ENCODE measurements around the gene DAPL1. TPM values are rescaled to one million over a fixed set of nuclear protein-coding genes. Genes with fewer than 3 reads are reported as not detected.

The DAPL1 gene
- total RNA-seq, 2 donors from 2014 or later: 8.6 to 9.9 TPM

DNA sequence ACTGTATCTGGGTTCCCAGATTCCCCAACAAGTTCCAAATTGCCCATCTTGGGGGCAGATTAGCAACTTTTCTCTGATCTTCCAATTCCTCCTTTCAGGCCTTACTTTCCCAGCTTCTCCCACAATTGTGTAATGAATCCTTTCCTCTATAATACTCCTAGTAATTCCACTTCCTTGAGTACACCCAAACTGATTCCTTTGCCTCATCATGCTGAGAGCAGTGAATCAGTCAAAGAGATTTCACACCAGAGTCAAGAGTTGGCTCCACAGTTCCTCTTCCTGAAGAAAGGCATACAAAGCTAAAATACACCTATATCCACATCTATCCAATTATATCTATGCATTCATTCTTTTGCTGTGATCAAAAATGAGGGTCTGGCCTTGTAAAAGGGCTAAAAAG lies 28.6 kb upstream of the DAPL1 start:
- TF ChIP-seq, protein P1, sequence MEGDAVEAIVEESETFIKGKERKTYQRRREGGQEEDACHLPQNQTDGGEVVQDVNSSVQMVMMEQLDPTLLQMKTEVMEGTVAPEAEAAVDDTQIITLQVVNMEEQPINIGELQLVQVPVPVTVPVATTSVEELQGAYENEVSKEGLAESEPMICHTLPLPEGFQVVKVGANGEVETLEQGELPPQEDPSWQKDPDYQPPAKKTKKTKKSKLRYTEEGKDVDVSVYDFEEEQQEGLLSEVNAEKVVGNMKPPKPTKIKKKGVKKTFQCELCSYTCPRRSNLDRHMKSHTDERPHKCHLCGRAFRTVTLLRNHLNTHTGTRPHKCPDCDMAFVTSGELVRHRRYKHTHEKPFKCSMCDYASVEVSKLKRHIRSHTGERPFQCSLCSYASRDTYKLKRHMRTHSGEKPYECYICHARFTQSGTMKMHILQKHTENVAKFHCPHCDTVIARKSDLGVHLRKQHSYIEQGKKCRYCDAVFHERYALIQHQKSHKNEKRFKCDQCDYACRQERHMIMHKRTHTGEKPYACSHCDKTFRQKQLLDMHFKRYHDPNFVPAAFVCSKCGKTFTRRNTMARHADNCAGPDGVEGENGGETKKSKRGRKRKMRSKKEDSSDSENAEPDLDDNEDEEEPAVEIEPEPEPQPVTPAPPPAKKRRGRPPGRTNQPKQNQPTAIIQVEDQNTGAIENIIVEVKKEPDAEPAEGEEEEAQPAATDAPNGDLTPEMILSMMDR (IDR thresholded peaks at IDR 0.05): no peak
- TF ChIP-seq POLR2A (IDR thresholded peaks at IDR 0.05): no peak
- H3K36me3 ChIP-seq (replicated peaks in 1 of 2; ENCODE audit: insufficient read depth in 1 of 2, low read depth in 2 of 2): no peaks in the 10 kb centered on the region
- no peaks in the 10 kb centered on the region for H3K4me1 ChIP-seq
- H3K27ac ChIP-seq: no peak overlapping the region
- H3K27me3 ChIP-seq: no peaks in the 10 kb centered on the region
- DNase-seq (no peak), ATAC-seq (no peak)
- intact Hi-C loops (cut with DNase I): no loop called here
- H3K4me3 ChIP-seq: no peak overlapping the region
- no peaks in the 10 kb centered on the region for H3K9me3 ChIP-seq

DNA sequence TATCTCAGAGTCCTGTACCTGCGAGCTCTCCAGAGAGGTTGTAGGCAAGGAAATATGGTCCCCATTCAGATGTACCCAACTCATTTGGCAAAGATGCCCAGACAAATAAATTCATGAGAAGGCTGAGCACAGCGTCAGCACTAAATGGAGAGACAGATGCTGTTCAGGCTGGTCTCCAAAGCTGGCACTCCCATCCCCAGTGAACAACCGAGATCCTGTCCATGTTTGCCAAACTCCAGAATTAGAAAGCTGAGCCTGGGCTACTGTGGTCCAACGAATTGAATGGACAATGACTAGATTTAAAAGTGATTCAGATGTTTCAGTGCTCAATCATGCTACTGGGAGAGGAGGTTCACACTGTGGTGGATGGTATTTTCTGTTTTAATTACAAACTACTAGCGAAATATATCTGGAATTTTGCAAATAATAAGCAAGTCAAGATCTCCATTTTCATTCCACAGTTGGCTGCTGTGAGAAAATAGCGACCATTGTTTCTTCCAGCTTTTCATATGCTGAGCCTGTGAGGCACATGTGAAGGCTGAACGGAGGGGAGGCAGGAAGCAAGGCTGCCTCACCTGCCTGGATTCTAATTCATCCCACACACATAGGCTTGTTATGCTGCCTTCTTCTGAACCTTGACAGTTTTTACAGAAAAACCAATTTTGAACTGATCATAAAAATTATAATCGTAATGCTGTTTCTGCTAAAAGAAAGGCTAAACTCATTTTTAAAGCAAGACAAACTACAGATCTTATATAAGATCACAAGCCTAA lies 22.6 kb upstream of the DAPL1 start:
- H3K36me3 ChIP-seq (replicated peaks in 1 of 2; ENCODE audit: insufficient read depth in 1 of 2, low read depth in 2 of 2): no peaks in the 10 kb centered on the region
- no peak overlapping the region for H3K4me3 ChIP-seq
- no peaks in the 10 kb centered on the region for H3K9me3 ChIP-seq
- H3K4me1 ChIP-seq: peaks cover 13% of the 10 kb centered on the region
- ATAC-seq (no peak), DNase-seq (no peak)
- intact Hi-C loops (cut with DNase I): no loop called here
- H3K27ac ChIP-seq: no peak overlapping the region
- 82 to 87% methylated on average over 8 of the region's 8 CpGs for WGBS, 2 donors
- no peak for TF ChIP-seq POLR2A (IDR thresholded peaks at IDR 0.05)
- TF ChIP-seq, protein P1 (IDR thresholded peaks at IDR 0.05): no peak
- no peaks in the 10 kb centered on the region for H3K27me3 ChIP-seq

GRCh38 chr2:158773121-158773520 lies 22.0 kb upstream of the DAPL1 start:
- Histone ChIP-seq H3K9me3 (no peaks in the 10 kb centered on the region), H3K4me1 (peaks cover 13% of the 10 kb centered on the region), H3K27ac (no peak overlapping the region), H3K27me3 (no peaks in the 10 kb centered on the region), H3K36me3 (replicated peaks in 1 of 2; ENCODE audit: insufficient read depth in 1 of 2, low read depth in 2 of 2) (no peaks in the 10 kb centered on the region), H3K4me3 (no peak overlapping the region)
- WGBS, 2 donors: 52 to 57% methylated on average over 1 of the region's 1 CpG
- ATAC-seq: no peak
- no peak for TF ChIP-seq POLR2A (IDR thresholded peaks at IDR 0.05)
- DNase-seq: no peak
- intact Hi-C loops (cut with DNase I): no loop called here

GRCh38 chr2:158774681-158775080 lies 20.4 kb upstream of the DAPL1 start:
- TF ChIP-seq POLR2A (IDR thresholded peaks at IDR 0.05): no peak
- TF ChIP-seq, protein P1 (IDR thresholded peaks at IDR 0.05): no peak
- Histone ChIP-seq H3K4me1 (peaks cover 13% of the 10 kb centered on the region), H3K27ac (no peak overlapping the region), H3K9me3 (no peaks in the 10 kb centered on the region), H3K36me3 (replicated peaks in 1 of 2; ENCODE audit: insufficient read depth in 1 of 2, low read depth in 2 of 2) (no peaks in the 10 kb centered on the region), H3K27me3 (no peaks in the 10 kb centered on the region), H3K4me3 (no peak overlapping the region)
- WGBS, 2 donors: 26 to 37% methylated on average over 1 of the region's 1 CpG
- ATAC-seq (no peak), DNase-seq (no peak)
- intact Hi-C loops (cut with DNase I): no loop called here

- no peak overlapping the region for H3K27ac ChIP-seq
- no peak for DNase-seq
Measured at GRCh38 chr2:158775273-158776027, 19.7 kb upstream of the DAPL1 start.

More at GRCh38 chr2:158775273-158776027, 19.7 kb upstream of the DAPL1 start:
- Histone ChIP-seq H3K36me3 (replicated peaks in 1 of 2; ENCODE audit: insufficient read depth in 1 of 2, low read depth in 2 of 2) (no peaks in the 10 kb centered on the region), H3K27me3 (no peaks in the 10 kb centered on the region), H3K9me3 (no peaks in the 10 kb centered on the region), H3K4me3 (no peak overlapping the region), H3K4me1 (peaks cover 13% of the 10 kb centered on the region)
- WGBS, 2 donors: 66 to 77% methylated on average over 3 of the region's 3 CpGs
- ATAC-seq: no peak
- TF ChIP-seq POLR2A (IDR thresholded peaks at IDR 0.05): no peak
- TF ChIP-seq, protein P1 (IDR thresholded peaks at IDR 0.05): no peak
- intact Hi-C loops (cut with DNase I): no loop called here

Data from body of pancreas (tissue), 4 donors.